HG02870 (cell line): Measurements from ENCODE around the gene FTH1.

ENCODE experiments used
- ATAC-seq: cut with Tn5 transposase; IDR thresholded peaks from one replicate; pipeline ENCODE4 v1.9.1; 2021; ENCODE audit warnings: mild to moderate bottlenecking, moderate library complexity; ENCODE audit not compliant: unreplicated experiment

FTH1 gene

GRCh38 chr11:61949169-61950034 lies 18.0 kb downstream of the FTH1 start:
- no peak for ATAC-seq

GRCh38 chr11:61948505-61948904 lies 18.9 kb downstream of the FTH1 start:
- ATAC-seq = no peak

DNA sequence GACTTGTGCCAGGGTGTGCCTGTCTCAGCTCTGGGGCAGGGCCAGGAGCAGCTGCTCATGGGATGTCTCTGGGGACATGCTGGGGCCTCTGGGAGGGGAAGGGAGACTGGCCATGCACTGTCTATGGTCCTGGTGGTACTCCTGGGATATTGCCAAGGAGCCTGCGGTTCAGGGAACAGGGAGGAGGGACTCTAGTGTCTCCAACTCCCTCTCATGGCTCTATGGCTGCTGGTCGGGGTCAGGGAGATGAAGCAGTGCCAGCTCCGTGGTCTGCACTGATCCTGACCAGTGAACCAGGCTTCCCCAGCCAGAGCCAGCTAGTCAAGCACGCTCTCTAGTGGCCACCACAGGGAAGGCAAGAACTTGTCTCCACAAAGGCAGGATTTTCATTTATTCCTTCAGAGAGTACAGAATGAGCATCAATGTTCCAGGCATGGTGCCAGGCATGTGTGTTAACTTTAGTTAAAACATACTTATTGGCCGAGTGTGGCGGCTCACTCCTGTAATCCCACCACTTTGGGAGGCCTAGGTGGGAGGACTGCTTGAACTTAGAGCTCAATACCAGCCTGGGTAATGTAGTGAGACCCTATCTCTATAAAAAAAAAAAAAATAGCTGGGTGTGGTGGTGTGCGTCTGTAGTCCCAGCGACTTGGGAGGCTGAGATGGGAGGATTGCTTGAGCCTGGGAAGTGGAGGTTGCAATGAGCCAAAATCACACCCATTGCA lies 19.8 kb downstream of the FTH1 start:
- no peak for ATAC-seq

GRCh38 chr11:61946894-61947293 lies 20.5 kb downstream of the FTH1 start:
- ATAC-seq = no peak

- no peak for ATAC-seq
These were observed 22.2 kb downstream of the FTH1 start for GRCh38 chr11:61945191-61945590.

DNA sequence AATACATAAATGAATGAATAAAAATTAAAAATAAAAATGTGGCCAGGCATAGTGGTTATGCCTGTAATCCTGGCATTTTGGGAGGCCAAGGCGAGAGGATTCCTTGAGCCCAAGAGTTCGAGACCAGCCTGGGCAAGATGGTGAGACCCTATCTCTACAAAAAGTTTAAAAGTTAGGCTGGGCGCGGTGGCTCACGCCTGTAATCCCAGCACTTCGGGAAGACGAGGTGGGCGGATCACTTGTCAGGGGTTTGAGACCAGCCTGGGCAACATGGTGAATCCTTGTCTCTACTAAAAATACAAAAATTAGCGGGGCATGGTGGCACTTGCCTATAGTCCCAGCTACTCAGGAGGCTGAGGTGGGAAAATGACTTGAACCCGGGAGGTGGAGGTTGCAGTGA lies 27.0 kb downstream of the FTH1 start:
- ATAC-seq = no peak

DNA sequence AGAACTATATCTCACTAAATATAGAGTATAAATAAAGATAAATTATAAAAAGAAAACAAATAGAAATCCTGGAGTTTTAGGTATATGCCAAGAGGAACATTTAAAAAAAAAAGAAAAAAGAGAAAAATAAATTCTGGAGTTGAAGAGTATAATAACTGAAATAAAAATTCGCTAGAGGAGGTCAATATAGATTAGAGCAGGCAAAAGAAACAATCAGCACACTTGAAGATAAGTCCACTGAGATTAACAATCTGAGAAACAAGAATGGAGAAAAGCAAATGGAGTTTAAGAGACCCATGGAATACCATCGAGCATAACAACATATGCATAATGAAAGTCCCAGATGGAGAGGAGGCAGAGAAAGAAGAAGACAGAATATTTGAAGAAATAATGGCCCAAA lies 31.6 kb downstream of the FTH1 start:
- ATAC-seq = no peak

GRCh38 chr11:61930933-61931332 lies 36.5 kb downstream of the FTH1 start:
- ATAC-seq = no peak

DNA sequence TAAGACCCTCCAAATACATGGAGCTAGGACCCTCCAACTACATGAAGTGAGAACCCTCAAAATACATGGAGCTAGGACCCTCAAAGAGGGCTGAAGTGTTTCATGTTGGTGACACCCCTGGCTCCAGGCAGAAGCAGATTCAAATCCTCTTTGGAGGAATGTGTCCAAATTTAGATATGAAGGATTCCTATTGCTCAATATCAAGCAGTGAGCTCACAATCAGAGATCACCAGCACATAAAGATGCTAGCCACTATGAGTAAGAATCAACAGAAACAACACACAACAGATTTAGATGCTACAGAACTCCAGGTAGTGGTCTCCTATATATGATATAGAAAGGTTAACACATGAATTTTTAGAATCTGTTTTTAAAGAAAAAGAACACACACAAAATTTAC lies 38.8 kb downstream of the FTH1 start:
- ATAC-seq = no peak

- ATAC-seq = no peak
These were observed 39.9 kb downstream of the FTH1 start for GRCh38 chr11:61927501-61927900.

DNA sequence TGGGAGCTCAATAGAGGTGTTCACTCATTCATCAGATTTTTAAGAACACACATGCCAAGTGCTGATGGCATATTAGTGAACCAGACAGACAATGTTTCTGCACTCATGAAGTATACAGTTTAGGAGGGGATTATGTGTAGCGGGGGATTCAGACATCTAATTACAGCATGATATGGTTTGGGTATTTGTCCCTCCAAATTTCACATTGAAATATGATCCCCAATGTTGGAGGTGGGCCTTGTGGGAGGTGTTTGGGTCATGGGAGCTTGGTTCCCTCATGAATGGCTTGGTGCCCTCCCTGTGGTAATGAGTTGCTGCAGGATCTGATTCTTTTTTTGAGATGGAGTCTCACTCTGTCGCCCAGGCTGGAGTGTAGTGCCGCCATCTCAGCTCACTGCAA lies 41.2 kb downstream of the FTH1 start:
- ATAC-seq = no peak

DNA sequence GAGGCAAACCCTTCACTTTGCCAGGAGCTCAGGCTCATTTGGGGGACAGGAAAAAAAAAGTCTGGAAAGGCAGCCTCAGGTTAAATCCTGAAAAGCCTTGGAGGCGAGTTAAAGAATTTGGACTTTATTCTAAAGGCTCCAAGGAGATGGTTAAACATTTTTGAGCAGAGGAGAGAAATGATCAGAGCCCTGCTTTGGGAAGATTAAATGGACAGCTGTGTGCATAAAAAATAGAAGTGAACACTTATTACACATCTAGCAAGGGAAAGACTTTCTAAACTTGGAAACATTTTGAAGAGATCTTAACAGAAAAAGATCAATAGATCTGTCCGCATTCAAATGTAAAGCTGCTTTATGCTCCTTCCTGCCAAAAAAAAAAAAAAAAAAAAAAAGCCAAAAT lies 41.7 kb downstream of the FTH1 start:
- ATAC-seq = no peak

- no peak for ATAC-seq
These were observed 43.4 kb downstream of the FTH1 start for GRCh38 chr11:61924064-61924455.

- no peak for ATAC-seq
These were observed 44.0 kb downstream of the FTH1 start for GRCh38 chr11:61923166-61924063.

DNA sequence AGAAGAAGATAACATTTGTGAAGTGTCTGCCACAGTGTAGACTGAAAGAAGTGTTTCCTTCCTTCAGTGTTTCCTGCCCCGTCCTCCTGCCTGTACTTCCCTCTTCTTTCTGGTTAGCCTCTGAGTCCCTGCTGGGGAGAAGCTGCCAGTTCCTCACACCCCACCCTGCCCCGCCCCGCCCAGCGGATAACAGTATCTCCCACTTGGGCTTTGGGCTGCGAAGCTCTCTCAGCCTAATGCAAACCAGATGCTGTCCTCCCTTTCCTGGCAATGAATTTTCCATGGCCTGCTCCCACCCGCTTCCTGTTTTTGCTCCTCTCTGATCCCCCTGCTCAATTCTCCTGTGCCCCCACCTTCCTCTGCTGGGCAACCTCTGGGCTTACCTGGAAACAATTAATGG lies 44.9 kb downstream of the FTH1 start:
- no peak for ATAC-seq

DNA sequence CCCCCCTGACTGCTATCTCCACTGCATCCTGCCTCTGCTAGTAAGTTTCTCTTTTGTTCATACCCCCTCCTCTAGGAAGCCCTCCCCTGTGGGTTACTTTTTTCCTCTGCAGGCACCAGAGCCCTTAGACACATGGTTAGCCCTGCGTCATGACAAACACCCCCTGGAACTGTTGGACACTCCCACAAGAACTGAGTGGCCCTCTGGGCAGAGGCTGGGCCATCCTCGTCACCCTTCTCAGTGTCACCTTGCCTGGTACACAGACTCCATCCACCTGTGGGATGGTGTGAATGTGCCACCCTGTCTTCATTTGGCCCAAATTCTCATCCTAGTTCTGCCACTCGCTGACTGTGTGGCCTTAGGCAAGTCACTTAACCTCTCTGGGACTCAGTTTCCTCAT lies 46.0 kb downstream of the FTH1 start:
- no peak for ATAC-seq

DNA sequence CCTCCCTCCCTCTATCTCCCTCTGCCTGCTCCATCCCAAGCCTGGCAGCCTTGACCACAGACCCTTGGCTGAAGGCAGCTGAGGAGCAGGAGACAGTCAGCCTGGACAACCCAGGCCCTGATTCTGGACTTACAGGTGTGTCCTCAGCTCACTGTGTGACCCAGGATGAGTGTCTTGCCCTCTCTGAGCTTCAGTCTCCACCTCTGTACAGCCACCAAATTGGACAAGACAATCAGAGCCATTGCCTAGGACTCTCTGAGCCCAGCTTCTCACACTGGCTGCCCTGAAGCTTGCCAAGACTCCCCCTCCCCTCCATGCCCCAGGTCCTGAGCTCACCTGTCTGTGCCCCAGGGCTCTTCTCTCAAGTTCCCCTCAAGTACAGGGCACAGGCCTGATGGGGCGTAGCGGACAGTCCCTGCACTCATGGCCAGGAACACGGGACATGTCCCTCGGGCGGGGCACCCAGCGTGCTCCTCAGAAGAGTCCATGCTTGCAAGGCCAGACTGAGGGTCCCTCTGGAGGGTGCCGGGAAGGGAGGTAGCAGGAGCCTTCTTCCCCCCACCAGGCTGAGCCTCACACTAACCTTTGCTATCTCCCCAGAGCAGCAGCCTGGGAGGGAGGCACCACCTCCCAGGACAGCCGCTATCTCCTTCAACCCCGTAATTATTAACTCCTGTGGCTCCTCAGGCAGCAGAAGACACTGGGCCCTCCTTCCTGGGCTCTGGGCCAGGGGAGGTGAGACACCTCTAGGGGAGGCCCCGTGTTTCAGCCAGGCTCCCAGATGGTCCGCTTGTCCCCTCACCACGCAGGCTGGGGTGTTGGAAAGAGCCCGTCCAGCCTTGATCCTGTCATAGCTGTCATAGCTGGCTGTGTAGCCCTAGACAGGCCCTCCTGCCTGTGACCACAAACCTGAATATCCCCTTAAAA lies 47.5 kb downstream of the FTH1 start:
- no peak for ATAC-seq

GRCh38 chr11:61918938-61919704 lies 48.3 kb downstream of the FTH1 start:
- no peak for ATAC-seq

GRCh38 chr11:61918251-61918937 lies 49.0 kb downstream of the FTH1 start:
- no peak for ATAC-seq
